Cardiac fibroblast (primary cell): ENCODE measurements around the gene MEI1.
A peak's percentile ranks its signal among the peaks of the same experiment; 100 is the strongest.

Source experiments
- DNase-seq, 2 donors: peaks; one replicate each; pipeline versions ENCODE4 v3.0.0 to v3.0.0-alpha.2; 2010; ENCODE audit warnings: low read depth in 2 of 2
- H3K4me3 ChIP-seq, 2 donors: replicated peaks in 1 of 2; 1 replicate in 1 of 2; 2 replicates in 1 of 2; pipeline ENCODE4 v1.5.1; 2011; ENCODE audit warnings: low read depth in 2 of 2, low read length in 2 of 2, mild to moderate bottlenecking in 2 of 2, moderate library complexity in 1 of 2
- CTCF ChIP-seq: IDR thresholded peaks from one replicate; pipeline ENCODE4 v1.5.1; 2011; ENCODE audit warnings: low read depth, mild to moderate bottlenecking, low read length, inconsistent platforms

MEI1 gene

GRCh38 chr22:41799486-41800347, 100.4 kb downstream of the MEI1 start:
- DNase-seq = peak; percentile 22 to 24
- no peak for TF ChIP-seq CTCF

GRCh38 chr22:41800348-41801146, 101.2 kb downstream of the MEI1 start, which contains the start of gene CCDC134:
Gene CCDC134, plus strand, starts transcription at chr22:41800679. Its CDS starts 8,212 bp downstream, at chr22:41808891.
- DNase-seq = peak; percentile 72 to 86
- no peak for TF ChIP-seq CTCF
- H3K4me3 ChIP-seq = peak within 1 kb of the TSS; percentile 95 to 98

More at GRCh38 chr22:41799486-41800347, 100.4 kb downstream of the MEI1 start:
- peak overlapping the region; percentile 95 to 98 for H3K4me3 ChIP-seq

- DNase-seq = no peak
- no peak for TF ChIP-seq CTCF
- peak overlapping the region; percentile 95 to 98 for H3K4me3 ChIP-seq
Observed at GRCh38 chr22:41801147-41801819, 102.0 kb downstream of the MEI1 start.

- no peak for DNase-seq
- no peak for TF ChIP-seq CTCF
- no peak overlapping the region for H3K4me3 ChIP-seq
Observed at GRCh38 chr22:41801886-41802285, 102.6 kb downstream of the MEI1 start.

- no peak overlapping the region for H3K4me3 ChIP-seq
- no peak for DNase-seq
- no peak for TF ChIP-seq CTCF
Observed at GRCh38 chr22:41805639-41806038, 106.3 kb downstream of the MEI1 start.

GRCh38 chr22:41808400-41808799, 109.1 kb downstream of the MEI1 start:
- DNase-seq = no peak
- TF ChIP-seq CTCF = no peak
- no peak overlapping the region for H3K4me3 ChIP-seq
